ENCODE data around the gene PLB1.

- TF ChIP-seq POLR2A (IDR thresholded peaks at IDR 0.05), result no peak
- TF ChIP-seq, protein P1, sequence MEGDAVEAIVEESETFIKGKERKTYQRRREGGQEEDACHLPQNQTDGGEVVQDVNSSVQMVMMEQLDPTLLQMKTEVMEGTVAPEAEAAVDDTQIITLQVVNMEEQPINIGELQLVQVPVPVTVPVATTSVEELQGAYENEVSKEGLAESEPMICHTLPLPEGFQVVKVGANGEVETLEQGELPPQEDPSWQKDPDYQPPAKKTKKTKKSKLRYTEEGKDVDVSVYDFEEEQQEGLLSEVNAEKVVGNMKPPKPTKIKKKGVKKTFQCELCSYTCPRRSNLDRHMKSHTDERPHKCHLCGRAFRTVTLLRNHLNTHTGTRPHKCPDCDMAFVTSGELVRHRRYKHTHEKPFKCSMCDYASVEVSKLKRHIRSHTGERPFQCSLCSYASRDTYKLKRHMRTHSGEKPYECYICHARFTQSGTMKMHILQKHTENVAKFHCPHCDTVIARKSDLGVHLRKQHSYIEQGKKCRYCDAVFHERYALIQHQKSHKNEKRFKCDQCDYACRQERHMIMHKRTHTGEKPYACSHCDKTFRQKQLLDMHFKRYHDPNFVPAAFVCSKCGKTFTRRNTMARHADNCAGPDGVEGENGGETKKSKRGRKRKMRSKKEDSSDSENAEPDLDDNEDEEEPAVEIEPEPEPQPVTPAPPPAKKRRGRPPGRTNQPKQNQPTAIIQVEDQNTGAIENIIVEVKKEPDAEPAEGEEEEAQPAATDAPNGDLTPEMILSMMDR (IDR thresholded peaks at IDR 0.05), result no peak
Measured at GRCh38 chr2:28577791-28578680, 82.2 kb downstream of the PLB1 start.
